Ovary (tissue), 1 donor: ENCODE results near the gene TLCD3A.
"Not testable (repeated sequence)": the region's sequence is repeated elsewhere in the genome, so short reads cannot be mapped to it uniquely, and the experiment has no call there.

ENCODE experiments used
- EP300 ChIP-seq: sonication (generic); formaldehyde crosslinking; IDR thresholded peaks from one replicate; pipeline ENCODE4 v1.6.1; 2017; ENCODE audit warnings: antibody characterized with exemption
- POLR2A ChIP-seq: fragments of 450-650 bp; IDR thresholded peaks from one replicate; pipeline ENCODE4 v1.6.1; 2017; ENCODE audit warnings: antibody characterized with exemption, mild to moderate bottlenecking, moderate library complexity

GRCh38 chr17:789931-790873, 57.8 kb downstream of the TLCD3A start:
- not testable (repeated sequence) for TF ChIP-seq POLR2A, EP300
